Type B pancreatic cell (in vitro differentiated cells): Measurements from ENCODE around the gene MSANTD2. TPM values are rescaled to one million over a fixed set of nuclear protein-coding genes. Genes with fewer than 3 reads are reported as not detected.

Experiments
- DNase-seq: peaks from one replicate; pipeline ENCODE4 v3.0.0; 2021; ENCODE audit warnings: mixed read lengths; ENCODE audit not compliant: unreplicated experiment; ENCODE audit errors: extremely low spot score
- H3K27ac Mint-ChIP-seq: 2 replicates; pipeline ENCODE4 v1.8.0; 2021; ENCODE audit warnings: mild to moderate bottlenecking, mixed read lengths
- H3K27me3 Mint-ChIP-seq: 2 replicates; pipeline ENCODE4 v1.8.0; 2021; ENCODE audit warnings: mixed read lengths
- H3K36me3 Mint-ChIP-seq: 2 replicates; pipeline ENCODE4 v1.8.0; 2021; ENCODE audit warnings: mixed read lengths
- H3K4me1 Mint-ChIP-seq: one replicate; pipeline ENCODE4 v1.8.0; 2021; ENCODE audit warnings: mixed read lengths; ENCODE audit not compliant: unreplicated experiment
- H3K4me3 Mint-ChIP-seq: 2 replicates; pipeline ENCODE4 v1.8.0; 2021; ENCODE audit warnings: mild to moderate bottlenecking, mixed read lengths
- H3K9me3 Mint-ChIP-seq: 2 replicates; pipeline ENCODE4 v1.8.0; 2021; ENCODE audit warnings: mixed read lengths
- CTCF ChIP-seq: fragments of 200-600 bp; sonication (generic); conservative IDR thresholded peaks from 2 replicates; pipeline ENCODE4 v1.5.0; 2021; ENCODE audit warnings: antibody characterized with exemption, mild to moderate bottlenecking
- total RNA-seq: library from RNA; stranded (reverse); gene quantifications from 2 replicates; pipeline ENCODE4 v1.2.1, GENCODE V29; 2021; ENCODE audit warnings: low replicate concordance

Gene MSANTD2
- total RNA-seq, 1 donor from 2014 or later: 27.4 TPM

DNA sequence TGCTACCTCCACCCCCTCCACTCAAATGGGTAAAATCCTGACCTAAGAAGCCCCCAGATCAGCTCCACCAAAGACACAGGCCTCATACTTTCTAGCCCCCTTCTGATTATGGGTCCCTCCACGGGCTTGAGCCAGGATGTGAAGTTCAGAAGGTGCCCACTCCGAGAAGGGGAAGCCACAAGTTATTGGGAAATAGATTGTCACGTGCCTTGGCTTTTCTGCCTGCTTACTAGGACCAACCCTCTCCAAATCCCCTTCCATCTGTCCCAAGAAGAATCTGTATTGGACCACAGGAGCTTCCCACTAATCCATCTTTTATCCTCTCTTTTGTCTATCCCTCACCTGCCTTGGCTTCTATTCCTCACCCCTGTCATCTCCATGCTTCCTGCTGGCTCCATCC is 63.5 kb downstream of the MSANTD2 start:
- H3K4me1 Mint-ChIP-seq: peaks cover 18% of the 10 kb centered on the region
- H3K27me3 Mint-ChIP-seq: peaks cover 79% of the 10 kb centered on the region
- no peak for DNase-seq
- no peak overlapping the region for H3K27ac Mint-ChIP-seq
- H3K36me3 Mint-ChIP-seq: no peaks in the 10 kb centered on the region
- no peak for TF ChIP-seq CTCF
- H3K4me3 Mint-ChIP-seq: no peak overlapping the region
- H3K9me3 Mint-ChIP-seq: no peaks in the 10 kb centered on the region

- DNase-seq: no peak
- Mint-ChIP-seq H3K4me3 (no peak overlapping the region), H3K4me1 (no peaks in the 10 kb centered on the region), H3K27me3 (peaks cover 46% of the 10 kb centered on the region), H3K36me3 (no peaks in the 10 kb centered on the region), H3K27ac (no peak overlapping the region), H3K9me3 (no peaks in the 10 kb centered on the region)
- TF ChIP-seq CTCF: no peak
These were observed 68.0 kb downstream of the MSANTD2 start for GRCh38 chr11:124732230-124732629.

DNA sequence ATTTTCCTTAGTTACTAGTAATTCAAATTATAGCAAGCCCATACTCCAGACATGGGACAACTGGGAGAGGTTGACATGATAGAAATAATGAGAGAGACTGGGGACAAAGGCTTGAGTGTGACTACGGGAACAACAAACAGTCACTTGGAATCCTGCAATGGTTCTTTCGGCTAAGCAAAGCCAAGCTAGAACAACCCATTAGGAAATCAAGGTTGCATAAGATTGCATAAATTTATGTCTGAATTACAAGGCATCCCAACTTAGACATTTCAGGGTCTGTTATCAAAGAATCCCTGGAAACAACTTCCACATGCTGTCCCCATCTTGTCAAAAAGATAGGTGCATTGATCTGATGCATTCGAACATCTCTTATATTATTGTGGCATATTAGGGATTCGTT is 70.6 kb downstream of the MSANTD2 start:
- no peak for TF ChIP-seq CTCF
- no peak for DNase-seq
- Mint-ChIP-seq H3K9me3 (no peaks in the 10 kb centered on the region), H3K27me3 (peaks cover 36% of the 10 kb centered on the region), H3K27ac (no peak overlapping the region), H3K36me3 (no peaks in the 10 kb centered on the region), H3K4me1 (peaks cover 16% of the 10 kb centered on the region), H3K4me3 (no peak overlapping the region)

- Mint-ChIP-seq H3K36me3 (no peaks in the 10 kb centered on the region), H3K27ac (no peak overlapping the region), H3K4me1 (peaks cover 22% of the 10 kb centered on the region), H3K27me3 (peaks cover 42% of the 10 kb centered on the region), H3K9me3 (no peaks in the 10 kb centered on the region), H3K4me3 (no peak overlapping the region)
- no peak for TF ChIP-seq CTCF
- no peak for DNase-seq
These were observed 72.1 kb downstream of the MSANTD2 start for GRCh38 chr11:124728134-124728533.

- no peak for DNase-seq
- no peak for TF ChIP-seq CTCF
- Mint-ChIP-seq H3K36me3 (no peaks in the 10 kb centered on the region), H3K27ac (no peak overlapping the region), H3K4me1 (peaks cover 24% of the 10 kb centered on the region), H3K4me3 (no peak overlapping the region), H3K27me3 (peaks cover 46% of the 10 kb centered on the region), H3K9me3 (no peaks in the 10 kb centered on the region)
These were observed 72.7 kb downstream of the MSANTD2 start for GRCh38 chr11:124727474-124727873.

DNA sequence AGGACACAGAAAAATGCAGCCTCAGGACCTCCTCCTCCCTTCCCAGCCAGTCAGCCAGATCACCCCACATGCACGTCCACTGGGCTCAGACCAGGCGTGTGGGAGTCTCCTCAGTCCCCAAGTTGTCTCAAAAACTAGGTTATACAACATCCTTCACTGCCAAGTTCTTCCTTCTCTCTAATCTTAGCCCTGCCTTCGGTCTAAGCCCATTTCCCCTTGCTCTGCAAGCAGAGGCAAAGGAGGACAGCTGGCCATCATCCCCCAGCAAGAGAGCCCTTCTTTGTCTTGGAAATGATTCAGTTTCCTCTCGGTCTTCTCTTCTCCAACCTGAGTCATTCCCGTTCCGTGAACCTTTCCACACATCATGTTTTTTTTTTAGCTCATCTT is 74.5 kb downstream of the MSANTD2 start:
- Mint-ChIP-seq H3K4me1 (peaks cover 33% of the 10 kb centered on the region), H3K4me3 (no peak overlapping the region), H3K9me3 (no peaks in the 10 kb centered on the region), H3K36me3 (no peaks in the 10 kb centered on the region), H3K27me3 (peaks cover 56% of the 10 kb centered on the region), H3K27ac (no peak overlapping the region)
- TF ChIP-seq CTCF: no peak
- DNase-seq: no peak
